NT2/D1 (cell line): ENCODE results near the gene PICALM.

Experiments
- SUZ12 ChIP-seq: IDR thresholded peaks from 2 replicates; pipeline ENCODE4 v1.6.1; 2011; ENCODE audit not compliant: insufficient read length, insufficient read depth; ENCODE audit errors: extremely low read depth
- YY1 ChIP-seq: IDR thresholded peaks from 2 replicates; pipeline ENCODE4 v1.6.1; 2011; ENCODE audit not compliant: insufficient read length, insufficient read depth
- ZNF274 ChIP-seq: IDR thresholded peaks from 2 replicates; pipeline ENCODE4 v1.6.1; 2011; ENCODE audit warnings: mild to moderate bottlenecking, low read depth, low read length

DNA sequence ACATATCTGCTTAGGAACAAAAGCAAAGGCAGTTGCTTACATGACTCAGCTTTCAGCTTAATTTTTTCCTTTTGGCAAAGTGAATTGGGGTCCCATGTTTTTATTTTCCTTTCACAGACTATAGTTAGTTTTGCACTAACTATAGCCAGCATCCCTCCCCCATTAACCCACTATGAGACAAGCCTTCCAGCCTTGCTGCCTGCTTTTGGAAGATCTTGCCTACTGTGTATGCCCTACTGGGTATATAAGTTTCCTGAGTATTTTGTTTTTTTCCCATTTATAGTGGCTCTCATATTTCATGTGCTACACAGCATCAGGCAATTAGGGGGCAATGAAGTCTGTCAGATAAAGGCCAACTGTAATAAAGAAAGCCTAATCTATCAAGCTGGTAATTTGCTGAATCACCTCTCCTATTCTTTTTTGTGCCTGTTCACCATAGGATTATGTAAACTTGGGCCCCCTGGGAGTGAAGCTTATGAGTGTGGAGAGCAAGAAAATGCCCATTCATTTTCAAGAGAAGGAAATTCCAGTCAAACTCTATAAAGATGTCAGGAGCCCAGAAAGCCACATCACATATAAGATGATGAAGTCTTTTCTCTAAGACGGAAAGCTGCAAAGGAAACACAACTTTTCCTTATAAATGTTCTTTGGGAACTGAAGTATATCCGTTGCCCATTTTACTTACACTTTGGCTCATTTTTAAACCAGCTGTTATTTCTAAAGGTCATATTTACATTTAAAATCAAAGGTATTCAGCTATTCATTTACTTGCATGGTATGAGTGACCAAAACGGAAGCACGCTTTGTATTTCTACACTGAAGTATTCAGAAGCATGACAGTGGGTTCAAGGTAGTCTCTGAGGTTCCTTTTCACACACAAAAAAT, 149.7 kb downstream of the PICALM start:
- TF ChIP-seq YY1 = no peak
- TF ChIP-seq SUZ12 = no peak
- TF ChIP-seq ZNF274 = no peak
